Measurements from ENCODE around the gene PHLPP1. TPM values are rescaled to one million over a fixed set of nuclear protein-coding genes. Genes with fewer than 3 reads are reported as not detected.

PHLPP1 gene
- total RNA-seq, 2 experiments from 2014 or later = 6.8 to 7.1 TPM

- Mint-ChIP-seq H3K27ac (no peak overlapping the region), H3K4me3 (no peak overlapping the region), H3K27me3 (no peaks in the 10 kb centered on the region), H3K9me3 (no peaks in the 10 kb centered on the region), H3K4me1 (ENCODE audit: low read depth) (peaks cover 10% of the 10 kb centered on the region), H3K36me3 (ENCODE audit: low read depth) (no peaks in the 10 kb centered on the region)
- intact Hi-C loops (cut with DNase I, micrococcal nuclease) = no loop called here
- Histone ChIP-seq H3K27me3 (ENCODE audit: control insufficient read depth in 1 of 2, insufficient read depth in 2 of 2, low read length in 2 of 2) (no peaks in the 10 kb centered on the region), H3K9me3 (ENCODE audit: control insufficient read depth in 1 of 2, insufficient read depth in 1 of 2, low read length in 2 of 2) (no peaks in the 10 kb centered on the region), H3K27ac (ENCODE audit: low read depth in 1 of 2, low read length in 2 of 2) (no peak overlapping the region), H3K4me1 (ENCODE audit: insufficient read depth, low read length) (no peaks in the 10 kb centered on the region), H3K36me3 (ENCODE audit: insufficient read depth, low read length) (no peaks in the 10 kb centered on the region), H3K4me3 (ENCODE audit: low read length) (no peak overlapping the region)
- no peak for TF ChIP-seq CTCF (IDR thresholded peaks at IDR 0.05)
- POLR2A ChIA-PET = no interaction called here
- ATAC-seq (ENCODE audit: poor library complexity) (no peak), DNase-seq (no peak)
- CTCF ChIA-PET = no interaction called here
Observed at GRCh38 chr18:62772860-62773584, 57.7 kb downstream of the PHLPP1 start.

- no peak for ATAC-seq (ENCODE audit: poor library complexity)
- POLR2A ChIA-PET = no interaction called here
- H3K27me3 ChIP-seq (ENCODE audit: control insufficient read depth in 1 of 2, insufficient read depth in 2 of 2, low read length in 2 of 2) = no peaks in the 10 kb centered on the region
- H3K27ac Mint-ChIP-seq = no peak overlapping the region
- intact Hi-C loops (cut with DNase I, micrococcal nuclease) = no loop called here
- DNase-seq = no peak
- peaks cover 10% of the 10 kb centered on the region for H3K4me1 Mint-ChIP-seq (ENCODE audit: low read depth)
- no peak for TF ChIP-seq CTCF (IDR thresholded peaks at IDR 0.05)
- H3K4me1 ChIP-seq (ENCODE audit: insufficient read depth, low read length) = no peaks in the 10 kb centered on the region
- no peak overlapping the region for H3K4me3 ChIP-seq (ENCODE audit: low read length)
- H3K27me3 Mint-ChIP-seq = no peaks in the 10 kb centered on the region
- no peaks in the 10 kb centered on the region for H3K9me3 Mint-ChIP-seq
- H3K4me3 Mint-ChIP-seq = no peak overlapping the region
- CTCF ChIA-PET = no interaction called here
- no peak overlapping the region for H3K27ac ChIP-seq (ENCODE audit: low read depth in 1 of 2, low read length in 2 of 2)
- H3K36me3 ChIP-seq (ENCODE audit: insufficient read depth, low read length) = no peaks in the 10 kb centered on the region
- H3K9me3 ChIP-seq (ENCODE audit: control insufficient read depth in 1 of 2, insufficient read depth in 1 of 2, low read length in 2 of 2) = no peaks in the 10 kb centered on the region
- no peaks in the 10 kb centered on the region for H3K36me3 Mint-ChIP-seq (ENCODE audit: low read depth)
Observed at GRCh38 chr18:62773691-62774090, 58.4 kb downstream of the PHLPP1 start.

GRCh38 chr18:62776024-62776570 is 60.8 kb downstream of the PHLPP1 start:
- DNase-seq = no peak
- Mint-ChIP-seq H3K27me3 (no peaks in the 10 kb centered on the region), H3K9me3 (no peaks in the 10 kb centered on the region), H3K36me3 (ENCODE audit: low read depth) (no peaks in the 10 kb centered on the region), H3K4me1 (ENCODE audit: low read depth) (peaks cover 10% of the 10 kb centered on the region), H3K27ac (no peak overlapping the region), H3K4me3 (no peak overlapping the region)
- intact Hi-C loops (cut with DNase I, micrococcal nuclease) = no loop called here
- ATAC-seq (ENCODE audit: poor library complexity) = no peak
- Histone ChIP-seq H3K27ac (ENCODE audit: low read depth in 1 of 2, low read length in 2 of 2) (no peak overlapping the region), H3K27me3 (ENCODE audit: control insufficient read depth in 1 of 2, insufficient read depth in 2 of 2, low read length in 2 of 2) (no peaks in the 10 kb centered on the region), H3K36me3 (ENCODE audit: insufficient read depth, low read length) (no peaks in the 10 kb centered on the region), H3K4me1 (ENCODE audit: insufficient read depth, low read length) (no peaks in the 10 kb centered on the region), H3K9me3 (ENCODE audit: control insufficient read depth in 1 of 2, insufficient read depth in 1 of 2, low read length in 2 of 2) (no peaks in the 10 kb centered on the region), H3K4me3 (ENCODE audit: low read length) (no peak overlapping the region)
- ChIA-PET CTCF (no interaction called here), POLR2A (no interaction called here)
- no peak for TF ChIP-seq CTCF (IDR thresholded peaks at IDR 0.05)
